Measurements from ENCODE around the gene GRM7. TPM values are rescaled to one million over a fixed set of nuclear protein-coding genes. Genes with fewer than 3 reads are reported as not detected.

The GRM7 gene
- total and polyA plus RNA-seq, 12 donors = 0.27 to 7.8 (median 3.2) TPM; not detected in 3

- H3K4me1 ChIP-seq (replicated peaks in 1 of 2) = no peaks in the 10 kb centered on the region
- H3K36me3 ChIP-seq (replicated peaks in 1 of 2) = no peaks in the 10 kb centered on the region
- no peaks in the 10 kb centered on the region for H3K9me3 ChIP-seq (replicated peaks in 1 of 3)
- no peaks in the 10 kb centered on the region for H3K27me3 ChIP-seq
- DNase-seq = no peak
- 83 to 90% (median 86%) methylated on average over 2 of the region's 2 CpGs for WGBS, 4 donors
- TF ChIP-seq CTCF (IDR thresholded peaks at IDR 0.05) = no peak
- TF ChIP-seq POLR2A (IDR thresholded peaks at IDR 0.05) = no peak
- H3K4me3 ChIP-seq = no peak overlapping the region
- intact Hi-C loops (cut with DNase I) = no loop called here
- no peak overlapping the region for H3K27ac ChIP-seq
These were observed 835.4 kb downstream of the GRM7 start for GRCh38 chr3:7696320-7696719.

GRCh38 chr3:7697548-7697947 is 836.6 kb downstream of the GRM7 start:
- Histone ChIP-seq H3K9me3 (replicated peaks in 1 of 3) (no peaks in the 10 kb centered on the region), H3K4me3 (no peak overlapping the region), H3K27ac (no peak overlapping the region), H3K27me3 (no peaks in the 10 kb centered on the region), H3K4me1 (replicated peaks in 1 of 2) (no peaks in the 10 kb centered on the region), H3K36me3 (replicated peaks in 1 of 2) (no peaks in the 10 kb centered on the region)
- intact Hi-C loops (cut with DNase I) = no loop called here
- 57 to 72% (median 59%) methylated on average over 4 of the region's 4 CpGs for WGBS, 4 donors
- no peak for DNase-seq
- TF ChIP-seq POLR2A (IDR thresholded peaks at IDR 0.05) = no peak
- TF ChIP-seq CTCF (IDR thresholded peaks at IDR 0.05) = no peak

GRCh38 chr3:7700539-7700938 is 839.6 kb downstream of the GRM7 start:
- no peak for DNase-seq
- TF ChIP-seq CTCF (IDR thresholded peaks at IDR 0.05) (no peak), POLR2A (IDR thresholded peaks at IDR 0.05) (no peak)
- Histone ChIP-seq H3K4me3 (no peak overlapping the region), H3K27ac (no peak overlapping the region), H3K9me3 (replicated peaks in 1 of 3) (no peaks in the 10 kb centered on the region), H3K27me3 (no peaks in the 10 kb centered on the region), H3K36me3 (replicated peaks in 1 of 2) (no peaks in the 10 kb centered on the region), H3K4me1 (replicated peaks in 1 of 2) (no peaks in the 10 kb centered on the region)
- 80 to 86% (median 83%) methylated on average over 2 of the region's 2 CpGs for WGBS, 4 donors
- intact Hi-C loops (cut with DNase I) = no loop called here

- H3K4me3 ChIP-seq = no peak overlapping the region
- intact Hi-C loops (cut with DNase I) = no loop called here
- no peak overlapping the region for H3K27ac ChIP-seq
- H3K36me3 ChIP-seq (replicated peaks in 1 of 2) = no peaks in the 10 kb centered on the region
- no peaks in the 10 kb centered on the region for H3K4me1 ChIP-seq (replicated peaks in 1 of 2)
- DNase-seq = no peak
- TF ChIP-seq POLR2A (IDR thresholded peaks at IDR 0.05) (no peak), CTCF (IDR thresholded peaks at IDR 0.05) (no peak)
- H3K27me3 ChIP-seq = no peaks in the 10 kb centered on the region
- no peaks in the 10 kb centered on the region for H3K9me3 ChIP-seq (replicated peaks in 1 of 3)
- WGBS, 4 donors = 86 to 93% (median 87%) methylated on average over 6 of the region's 6 CpGs
These were observed 840.1 kb downstream of the GRM7 start for GRCh38 chr3:7700977-7701376.

All from adrenal gland (tissue), 12 donors.